GM12892 (cell line): ENCODE data around the gene ZNF746.

Experiments
- POLR2A ChIP-seq: IDR thresholded peaks from 2 replicates; pipeline ENCODE4 v1.6.1; 2011; ENCODE audit warnings: low read depth, low read length, control low read depth
- POLR2AphosphoS5 ChIP-seq: IDR thresholded peaks from 2 replicates; pipeline ENCODE4 v1.6.1; 2011; ENCODE audit warnings: low read depth, low read length, control low read depth

- TF ChIP-seq POLR2A = no peak
- no peak for TF ChIP-seq POLR2AphosphoS5
These were observed 35.5 kb downstream of the ZNF746 start for GRCh38 chr7:149462101-149462520.
